ENCODE data around the gene CDKN2A.

- TF ChIP-seq, protein P1, sequence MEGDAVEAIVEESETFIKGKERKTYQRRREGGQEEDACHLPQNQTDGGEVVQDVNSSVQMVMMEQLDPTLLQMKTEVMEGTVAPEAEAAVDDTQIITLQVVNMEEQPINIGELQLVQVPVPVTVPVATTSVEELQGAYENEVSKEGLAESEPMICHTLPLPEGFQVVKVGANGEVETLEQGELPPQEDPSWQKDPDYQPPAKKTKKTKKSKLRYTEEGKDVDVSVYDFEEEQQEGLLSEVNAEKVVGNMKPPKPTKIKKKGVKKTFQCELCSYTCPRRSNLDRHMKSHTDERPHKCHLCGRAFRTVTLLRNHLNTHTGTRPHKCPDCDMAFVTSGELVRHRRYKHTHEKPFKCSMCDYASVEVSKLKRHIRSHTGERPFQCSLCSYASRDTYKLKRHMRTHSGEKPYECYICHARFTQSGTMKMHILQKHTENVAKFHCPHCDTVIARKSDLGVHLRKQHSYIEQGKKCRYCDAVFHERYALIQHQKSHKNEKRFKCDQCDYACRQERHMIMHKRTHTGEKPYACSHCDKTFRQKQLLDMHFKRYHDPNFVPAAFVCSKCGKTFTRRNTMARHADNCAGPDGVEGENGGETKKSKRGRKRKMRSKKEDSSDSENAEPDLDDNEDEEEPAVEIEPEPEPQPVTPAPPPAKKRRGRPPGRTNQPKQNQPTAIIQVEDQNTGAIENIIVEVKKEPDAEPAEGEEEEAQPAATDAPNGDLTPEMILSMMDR (conservative IDR thresholded peaks at IDR 0.05; ENCODE audit: low read depth, low read length): no peak
- no peak for TF ChIP-seq EZH2phosphoT487 (IDR thresholded peaks at IDR 0.05; ENCODE audit: borderline replicate concordance, low read length)
Measured at GRCh38 chr9:21941337-21941995, 52.7 kb downstream of the CDKN2A start.
